ENCODE measurements around the gene CDC34.

CDC34 gene

DNA sequence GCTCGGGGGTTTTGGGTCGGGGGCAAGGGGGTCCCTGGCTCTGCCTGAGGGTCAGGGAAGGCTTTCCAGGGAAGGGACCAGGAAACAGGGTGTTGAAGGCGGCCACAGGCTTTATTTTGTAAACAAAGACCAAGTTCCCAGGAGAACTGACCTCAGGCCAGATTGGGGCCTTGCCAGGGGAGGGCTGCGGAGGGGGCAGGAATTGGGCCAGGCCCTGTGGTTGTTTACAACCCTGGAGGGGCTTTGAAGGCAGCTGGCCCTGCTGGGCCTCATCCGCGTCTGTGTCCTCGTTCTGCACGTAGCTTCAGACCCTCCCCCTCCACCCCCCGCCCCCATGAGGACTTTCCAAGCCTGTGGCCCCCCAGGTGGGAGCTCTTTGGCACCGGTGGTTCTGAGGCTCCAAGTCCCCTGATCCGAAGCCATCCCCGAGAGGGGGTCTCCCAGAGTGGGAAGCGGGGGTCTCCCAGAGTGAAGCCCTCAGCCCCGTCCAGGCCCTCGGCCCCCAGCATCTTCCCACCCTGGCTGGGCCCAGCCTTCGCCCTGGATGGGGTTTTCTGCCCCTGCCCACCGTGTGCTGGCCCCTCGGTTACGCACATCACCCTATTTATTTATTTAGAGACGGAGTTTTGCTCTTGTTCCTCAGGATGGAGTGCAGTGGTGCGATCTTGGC is 27.3 kb downstream of the CDC34 start:
- H3K4me3 ChIP-seq (replicated peaks in 1 of 2; ENCODE audit: low read depth in 2 of 2, low read length in 2 of 2) = no peak overlapping the region
- TF ChIP-seq, protein P1, sequence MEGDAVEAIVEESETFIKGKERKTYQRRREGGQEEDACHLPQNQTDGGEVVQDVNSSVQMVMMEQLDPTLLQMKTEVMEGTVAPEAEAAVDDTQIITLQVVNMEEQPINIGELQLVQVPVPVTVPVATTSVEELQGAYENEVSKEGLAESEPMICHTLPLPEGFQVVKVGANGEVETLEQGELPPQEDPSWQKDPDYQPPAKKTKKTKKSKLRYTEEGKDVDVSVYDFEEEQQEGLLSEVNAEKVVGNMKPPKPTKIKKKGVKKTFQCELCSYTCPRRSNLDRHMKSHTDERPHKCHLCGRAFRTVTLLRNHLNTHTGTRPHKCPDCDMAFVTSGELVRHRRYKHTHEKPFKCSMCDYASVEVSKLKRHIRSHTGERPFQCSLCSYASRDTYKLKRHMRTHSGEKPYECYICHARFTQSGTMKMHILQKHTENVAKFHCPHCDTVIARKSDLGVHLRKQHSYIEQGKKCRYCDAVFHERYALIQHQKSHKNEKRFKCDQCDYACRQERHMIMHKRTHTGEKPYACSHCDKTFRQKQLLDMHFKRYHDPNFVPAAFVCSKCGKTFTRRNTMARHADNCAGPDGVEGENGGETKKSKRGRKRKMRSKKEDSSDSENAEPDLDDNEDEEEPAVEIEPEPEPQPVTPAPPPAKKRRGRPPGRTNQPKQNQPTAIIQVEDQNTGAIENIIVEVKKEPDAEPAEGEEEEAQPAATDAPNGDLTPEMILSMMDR (IDR thresholded peaks at IDR 0.05; ENCODE audit: low read depth, low read length) = no peak
- DNase-seq (ENCODE audit: low read depth in 2 of 2) = peak in 1 of 2 donors; percentile 85

DNA sequence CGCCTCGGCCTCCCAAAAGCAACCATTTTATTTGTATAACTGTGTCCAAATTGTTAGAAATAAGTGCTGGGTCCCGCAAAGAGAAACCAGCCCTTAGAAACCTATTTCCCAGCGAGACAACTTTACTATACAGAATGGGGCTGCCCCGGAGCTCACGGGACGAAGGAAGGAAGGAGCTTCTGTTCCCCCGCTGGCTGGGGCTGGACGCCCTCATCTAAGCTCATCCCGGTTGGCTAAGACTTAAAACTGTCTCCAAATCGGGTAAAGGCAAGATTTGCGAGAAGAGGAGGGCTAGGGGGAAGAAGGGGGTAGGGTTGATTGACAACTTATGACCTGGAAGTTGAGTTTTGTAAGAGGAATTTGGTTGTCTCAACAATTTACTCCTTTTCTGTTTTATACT is 28.6 kb downstream of the CDC34 start:
- TF ChIP-seq, protein P1 (IDR thresholded peaks at IDR 0.05; ENCODE audit: low read depth, low read length) = no peak
- no peak for DNase-seq (ENCODE audit: low read depth in 2 of 2)
- no peak overlapping the region for H3K4me3 ChIP-seq (replicated peaks in 1 of 2; ENCODE audit: low read depth in 2 of 2, low read length in 2 of 2)

DNA sequence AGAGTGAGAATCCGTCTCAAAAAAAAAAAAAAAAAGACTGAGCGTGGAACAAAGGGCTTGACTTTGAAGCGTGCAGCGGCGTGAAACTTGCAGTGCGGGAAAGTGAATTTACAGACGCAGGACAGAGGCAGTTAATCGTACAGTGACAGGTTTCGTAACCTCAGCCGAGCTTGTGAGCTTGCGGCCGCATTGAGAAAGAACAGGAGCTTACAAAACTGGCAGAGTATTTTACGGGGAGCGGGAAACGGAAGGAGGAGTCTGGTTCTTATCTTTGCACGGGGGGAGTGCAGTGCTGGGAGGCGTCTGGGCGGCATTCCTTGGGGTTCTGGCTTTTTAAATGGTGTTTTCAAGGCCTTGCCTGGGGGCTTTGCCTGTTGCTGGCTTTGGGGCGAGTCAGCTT is 34.8 kb downstream of the CDC34 start:
- peak in 1 of 2 donors; percentile 97 for DNase-seq (ENCODE audit: low read depth in 2 of 2)
- TF ChIP-seq, protein P1 (IDR thresholded peaks at IDR 0.05; ENCODE audit: low read depth, low read length) = no peak
- H3K4me3 ChIP-seq (replicated peaks in 1 of 2; ENCODE audit: low read depth in 2 of 2, low read length in 2 of 2) = no peak overlapping the region

DNA sequence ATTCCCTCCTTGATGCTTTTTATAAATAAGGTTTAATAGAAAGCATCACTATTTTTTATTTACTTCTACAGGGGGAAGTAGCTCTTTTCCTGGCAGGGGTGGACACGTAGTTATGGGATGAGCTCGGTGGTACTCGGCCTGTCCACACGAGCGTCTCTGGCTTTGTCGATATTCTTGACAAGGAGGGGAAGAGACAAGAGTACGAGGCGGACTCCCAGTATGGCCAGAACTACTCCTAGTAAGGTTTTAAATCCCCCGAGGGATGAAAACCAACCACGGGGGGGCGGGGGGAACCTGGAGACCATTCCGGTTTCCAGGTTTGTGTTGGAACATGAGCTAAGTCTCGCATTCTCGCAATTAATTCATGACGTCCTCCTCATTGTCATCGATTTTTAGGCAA is 35.3 kb downstream of the CDC34 start:
- H3K4me3 ChIP-seq (replicated peaks in 1 of 2; ENCODE audit: low read depth in 2 of 2, low read length in 2 of 2) = no peak overlapping the region
- no peak for DNase-seq (ENCODE audit: low read depth in 2 of 2)
- TF ChIP-seq, protein P1 (IDR thresholded peaks at IDR 0.05; ENCODE audit: low read depth, low read length) = no peak

DNA sequence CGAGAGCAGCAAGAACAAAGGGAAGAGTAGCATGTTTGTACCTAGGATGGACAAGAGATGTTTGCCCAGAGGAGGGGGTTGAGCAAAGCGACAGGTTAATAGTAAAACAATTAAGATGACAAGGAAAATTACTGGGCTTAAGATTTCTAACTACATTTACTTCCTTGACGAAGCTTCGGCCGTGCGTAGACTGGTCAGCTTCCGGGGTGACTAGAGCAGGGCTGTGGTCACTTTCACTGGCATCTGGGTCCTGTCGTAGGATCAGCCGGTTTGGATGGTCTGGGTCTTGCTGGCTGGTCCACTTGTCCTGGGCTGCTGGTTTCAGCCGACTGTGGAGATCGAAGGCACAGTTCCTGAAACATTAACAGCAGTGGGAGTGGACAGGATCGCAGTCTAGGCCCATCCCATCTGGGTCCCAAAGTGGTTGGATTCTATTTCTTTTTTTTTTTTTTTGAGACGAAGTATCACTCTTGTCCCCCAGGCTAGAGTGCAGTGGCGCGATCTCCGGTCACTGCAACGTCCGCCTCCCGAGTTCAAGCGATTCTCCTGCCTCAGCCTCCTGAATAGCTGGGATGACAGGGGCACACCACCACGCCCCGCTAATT is 35.8 kb downstream of the CDC34 start:
- TF ChIP-seq, protein P1 (IDR thresholded peaks at IDR 0.05; ENCODE audit: low read depth, low read length) = no peak
- no peak for DNase-seq (ENCODE audit: low read depth in 2 of 2)
- H3K4me3 ChIP-seq (replicated peaks in 1 of 2; ENCODE audit: low read depth in 2 of 2, low read length in 2 of 2) = no peak overlapping the region

DNA sequence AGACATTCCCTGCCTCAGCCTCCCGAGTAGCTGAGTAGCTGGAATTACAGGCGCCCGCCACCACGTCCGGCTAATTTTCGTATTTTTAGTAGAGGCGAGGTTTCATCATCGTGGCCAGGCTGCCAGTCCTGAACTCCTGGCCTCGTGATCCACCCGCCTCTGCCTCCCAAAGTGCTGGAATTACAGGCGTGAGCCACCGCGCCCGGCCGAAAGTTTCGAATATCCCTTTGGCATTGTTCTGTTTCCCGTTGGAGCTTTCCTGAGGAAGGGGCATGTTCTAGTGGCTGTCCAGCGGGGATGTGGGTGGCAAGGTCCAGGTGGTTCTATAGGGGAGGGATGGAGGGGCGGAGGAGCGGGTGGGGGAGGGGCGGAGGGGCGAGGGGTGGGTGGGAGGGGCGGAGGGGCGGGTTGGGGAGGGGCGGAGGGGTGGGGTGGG is 38.7 kb downstream of the CDC34 start:
- no peak overlapping the region for H3K4me3 ChIP-seq (replicated peaks in 1 of 2; ENCODE audit: low read depth in 2 of 2, low read length in 2 of 2)
- no peak for DNase-seq (ENCODE audit: low read depth in 2 of 2)
- TF ChIP-seq, protein P1 (IDR thresholded peaks at IDR 0.05; ENCODE audit: low read depth, low read length) = no peak

Measured in cardiac fibroblast (primary cell).